Measurements from ENCODE around the gene DDAH1. TPM values are rescaled to one million over a fixed set of nuclear protein-coding genes. Genes with fewer than 3 reads are reported as not detected.

The DDAH1 gene
- total and polyA plus RNA-seq, 2 experiments from 2014 or later, result 29.4 to 41.7 TPM

GRCh38 chr1:85284202-85284601, 180.8 kb downstream of the DDAH1 start:
- DNase-seq (ENCODE audit: low spot score), result no peak
- H3K4me1 ChIP-seq (ENCODE audit: insufficient read depth), result peaks cover 13% of the 10 kb centered on the region; the same call in 1 of the 2 replicates
- no peak overlapping the region for H3K27ac Mint-ChIP-seq
- H3K4me1 Mint-ChIP-seq, result peaks cover 27% of the 10 kb centered on the region
- no peaks in the 10 kb centered on the region for H3K79me2 ChIP-seq (replicated peaks; ENCODE audit: insufficient read depth)
- H3K9me3 Mint-ChIP-seq, result peaks cover 11% of the 10 kb centered on the region
- H3K27me3 Mint-ChIP-seq (ENCODE audit: insufficient read depth, low read depth, poor library complexity), result peaks cover 6% of the 10 kb centered on the region
- 0 out of 2 replicates have a peak, but pooled peaks cover 5% of the 10 kb centered on the region for H3K9me2 ChIP-seq (ENCODE audit: insufficient read depth)
- no peak overlapping the region for H3K4me3 ChIP-seq
- H3K27ac ChIP-seq (ENCODE audit: low read depth), result no peak overlapping the region
- no peaks in the 10 kb centered on the region for H3F3A ChIP-seq (replicated peaks; ENCODE audit: low read depth)
- no peaks in the 10 kb centered on the region for H3K36me3 ChIP-seq (ENCODE audit: insufficient read depth)
- no peak overlapping the region for H2AFZ ChIP-seq
- H3K4me2 ChIP-seq, result no peak overlapping the region
- no peaks in the 10 kb centered on the region for H3K36me3 Mint-ChIP-seq (ENCODE audit: low read depth)
- H3K4me3 Mint-ChIP-seq, result no peak overlapping the region
- no peak for TF ChIP-seq ZNF331 (CRISPR knock-in tag; IDR thresholded peaks at IDR 0.05; ENCODE audit: low read depth)
- TF ChIP-seq ETS1 (IDR thresholded peaks at IDR 0.05), result no peak
- H3K27me3 ChIP-seq (ENCODE audit: insufficient read depth), result no peaks in the 10 kb centered on the region
- H4K20me1 ChIP-seq (replicated peaks; ENCODE audit: insufficient read depth), result no peaks in the 10 kb centered on the region
- ATAC-seq, result no peak

- H3K4me3 Mint-ChIP-seq, result no peak overlapping the region
- DNase-seq (ENCODE audit: low spot score) (peak; percentile 37), ATAC-seq (peak; percentile 62)
- no peaks in the 10 kb centered on the region for H3K36me3 ChIP-seq (ENCODE audit: insufficient read depth)
- H3K4me1 ChIP-seq (ENCODE audit: insufficient read depth), result peaks cover 13% of the 10 kb centered on the region; the same call in 1 of the 2 replicates
- H3K27ac ChIP-seq (ENCODE audit: low read depth), result no peak overlapping the region
- no peaks in the 10 kb centered on the region; the same call in 2 of the 3 replicates for H3K36me3 Mint-ChIP-seq (ENCODE audit: low read depth)
- H3K9me2 ChIP-seq (ENCODE audit: insufficient read depth), result 0 out of 2 replicates have a peak, but pooled peaks cover 5% of the 10 kb centered on the region
- H2AFZ ChIP-seq, result no peak overlapping the region
- H3K4me3 ChIP-seq, result no peak overlapping the region
- H3K4me2 ChIP-seq, result no peak overlapping the region
- no peaks in the 10 kb centered on the region for H4K20me1 ChIP-seq (replicated peaks; ENCODE audit: insufficient read depth)
- peaks cover 11% of the 10 kb centered on the region for H3K27me3 Mint-ChIP-seq (ENCODE audit: insufficient read depth, low read depth, poor library complexity)
- H3K27me3 ChIP-seq (ENCODE audit: insufficient read depth), result no peaks in the 10 kb centered on the region
- H3K4me1 Mint-ChIP-seq, result peaks cover 32% of the 10 kb centered on the region
- no peaks in the 10 kb centered on the region for H3K79me2 ChIP-seq (replicated peaks; ENCODE audit: insufficient read depth)
- H3K27ac Mint-ChIP-seq, result no peak overlapping the region
- no peaks in the 10 kb centered on the region for H3F3A ChIP-seq (replicated peaks; ENCODE audit: low read depth)
- H3K9me3 Mint-ChIP-seq, result peaks cover 11% of the 10 kb centered on the region
- no peak for TF ChIP-seq EZH2 (IDR thresholded peaks at IDR 0.05; ENCODE audit: low read depth, unreplicated experiment)
- TF ChIP-seq CTCF (conservative IDR thresholded peaks at IDR 0.05; ENCODE audit: low read depth in 2 of 2), result no peak
- TF ChIP-seq REST (IDR thresholded peaks at IDR 0.05; ENCODE audit: unreplicated experiment), result no peak
- TF ChIP-seq ZNF462 (CRISPR knock-in tag; IDR thresholded peaks at IDR 0.05), result no peak
- no peak for TF ChIP-seq CREB1 (CRISPR knock-in tag; IDR thresholded peaks at IDR 0.05; ENCODE audit: low read depth)
Measured at GRCh38 chr1:85283475-85284199, 181.3 kb downstream of the DDAH1 start.

Measured in GM23338 (cell line).